Liver (tissue), 9 donors: ENCODE results near the gene MYRF. TPM values are rescaled to one million over a fixed set of nuclear protein-coding genes. Genes with fewer than 3 reads are reported as not detected.

ENCODE experiments used
- DNase-seq: peaks from one replicate; pipeline ENCODE4 v3.0.0-alpha.2; 2017; ENCODE audit warnings: low spot score
- H3K27ac ChIP-seq, 2 donors: one replicate each; pipeline ENCODE4 v1.7.0; 2013; ENCODE audit warnings: inconsistent platforms in 2 of 2, low read length in 2 of 2, control low read depth in 1 of 2, low read depth in 1 of 2, mild to moderate bottlenecking in 1 of 2
- H3K27me3 ChIP-seq, 4 donors: one replicate each; pipeline versions ENCODE4 v1.6.1 to v1.7.0; 2013; ENCODE audit warnings: low read length in 3 of 4, inconsistent platforms in 1 of 4, mild to moderate bottlenecking in 1 of 4, moderate library complexity in 1 of 4; ENCODE audit not compliant: control insufficient read depth in 4 of 4, insufficient read depth in 4 of 4
- H3K36me3 ChIP-seq, 4 donors: one replicate each; pipeline versions ENCODE4 v1.6.1 to v1.7.0; 2013; ENCODE audit warnings: low read length in 3 of 4, mild to moderate bottlenecking in 3 of 4, low read depth in 1 of 4, moderate library complexity in 1 of 4; ENCODE audit not compliant: control insufficient read depth in 4 of 4, insufficient read depth in 3 of 4
- H3K4me1 ChIP-seq, 4 donors: one replicate each; pipeline versions ENCODE4 v1.6.1 to v1.7.0; 2013; ENCODE audit warnings: low read length in 3 of 4, mild to moderate bottlenecking in 3 of 4, moderate library complexity in 1 of 4; ENCODE audit not compliant: control insufficient read depth in 4 of 4, insufficient read depth in 4 of 4
- H3K4me3 ChIP-seq, 3 donors: one replicate each; pipeline versions ENCODE4 v1.6.1 to v1.7.0; 2013; ENCODE audit warnings: low read length in 3 of 3, control low read depth in 1 of 3, low read depth in 1 of 3, mild to moderate bottlenecking in 1 of 3
- H3K9ac ChIP-seq, 2 donors: one replicate each; pipeline ENCODE4 v1.7.0; 2013; ENCODE audit warnings: low read length in 2 of 2, mild to moderate bottlenecking in 2 of 2, moderate library complexity in 2 of 2, control low read depth in 1 of 2, low read depth in 1 of 2
- H3K9me3 ChIP-seq, 4 donors: one replicate each; pipeline versions ENCODE4 v1.6.1 to v1.7.0; 2013; ENCODE audit warnings: low read length in 3 of 4; ENCODE audit not compliant: control insufficient read depth in 4 of 4
- EGR1 ChIP-seq, 2 donors: IDR thresholded peaks; 2 replicates each; pipeline ENCODE4 v1.6.1; 2016 to 2018; ENCODE audit warnings: antibody characterized with exemption in 2 of 2, low read depth in 2 of 2
- FOXA1 ChIP-seq: IDR thresholded peaks from 2 replicates; pipeline ENCODE4 v1.6.1; 2016; ENCODE audit warnings: antibody characterized with exemption
- FOXA2 ChIP-seq: IDR thresholded peaks from 2 replicates; pipeline ENCODE4 v1.6.1; 2016; ENCODE audit warnings: antibody characterized with exemption
- GABPA ChIP-seq, 2 donors: IDR thresholded peaks in 1 of 2; conservative IDR thresholded peaks in 1 of 2; 2 replicates each; pipeline ENCODE4 v1.6.1; 2016; ENCODE audit warnings: antibody characterized with exemption in 2 of 2, mild to moderate bottlenecking in 1 of 2, moderate library complexity in 1 of 2
- HNF4A ChIP-seq, 2 donors: conservative IDR thresholded peaks; 2 replicates each; pipeline ENCODE4 v1.6.1; 2016; ENCODE audit warnings: antibody characterized with exemption in 2 of 2, mild to moderate bottlenecking in 2 of 2
- HNF4G ChIP-seq: IDR thresholded peaks from 2 replicates; pipeline ENCODE4 v1.6.1; 2016; ENCODE audit warnings: antibody characterized with exemption
- JUND ChIP-seq, 2 donors: IDR thresholded peaks; 2 replicates each; pipeline ENCODE4 v1.6.1; 2016; ENCODE audit warnings: antibody characterized with exemption in 2 of 2
- NR2F2 ChIP-seq: IDR thresholded peaks from 2 replicates; pipeline ENCODE4 v1.6.1; 2016; ENCODE audit warnings: antibody characterized with exemption
- RAD21 ChIP-seq, 2 donors: IDR thresholded peaks; 2 replicates each; pipeline ENCODE4 v1.6.1; 2016; ENCODE audit warnings: antibody characterized with exemption in 2 of 2, mild to moderate bottlenecking in 2 of 2
- RXRA ChIP-seq, 2 donors: IDR thresholded peaks; 2 replicates each; pipeline ENCODE4 v1.6.1; 2017 to 2018; ENCODE audit warnings: antibody characterized with exemption in 2 of 2, mild to moderate bottlenecking in 1 of 2
- SP1 ChIP-seq: IDR thresholded peaks from 2 replicates; pipeline ENCODE4 v1.6.1; 2018; ENCODE audit warnings: antibody characterized with exemption, mild to moderate bottlenecking
- TAF1 ChIP-seq: conservative IDR thresholded peaks from 2 replicates; pipeline ENCODE4 v1.6.1; 2016; ENCODE audit warnings: antibody characterized with exemption, mild to moderate bottlenecking
- YY1 ChIP-seq: IDR thresholded peaks from 2 replicates; pipeline ENCODE4 v1.6.1; 2016; ENCODE audit warnings: antibody characterized with exemption, mild to moderate bottlenecking
- WGBS: extraction: QIAGEN DNeasy Blood & Tissue Kit; methylation state at CpG from one replicate; pipeline ENCODE4 v1.1.7; 2013; 5-methylcytosine and 5-hydroxymethylcytosine counted together
- polyA plus RNA-seq, 2 donors: library from polyadenylated mRNA; stranded (reverse) in 1 of 2; unstranded in 1 of 2; fragments of 200-250 nt in 1 of 2; fragments of >200 nt in 1 of 2; fragmentation: Nextera tagmentation in 1 of 2; extraction: Ambion mirVana in 1 of 2; gene quantifications; one replicate each; pipeline versions ENCODE4 v1.2.1 to v1.2.3, GENCODE V29; 2013 to 2015
- total RNA-seq, 2 donors: library from RNA; depleted of rRNA; stranded (reverse); fragments of >200 nt; gene quantifications; one replicate each; pipeline ENCODE4 v1.2.3, GENCODE V29; 2014
- TF ChIP-seq, protein P1 (sequence below): IDR thresholded peaks from 2 replicates; pipeline ENCODE4 v1.6.1; 2016; ENCODE audit warnings: antibody characterized with exemption, mild to moderate bottlenecking
- TF ChIP-seq, protein P2 (sequence below): fragments of 150-350 bp; IDR thresholded peaks from 2 replicates; pipeline ENCODE4 v1.5.1; 2017; ENCODE audit warnings: improper control_type of control experiment, low read depth, low read length; ENCODE audit not compliant: missing input control
- TF ChIP-seq, protein P3 (sequence below): IDR thresholded peaks from 2 replicates; pipeline ENCODE4 v1.6.1; 2016; ENCODE audit warnings: antibody characterized with exemption
- TF ChIP-seq, protein P4 (sequence below): IDR thresholded peaks from 2 replicates; pipeline ENCODE4 v1.6.1; 2016; ENCODE audit warnings: antibody characterized with exemption
- TF ChIP-seq, protein P5 (sequence below): IDR thresholded peaks from 2 replicates; pipeline ENCODE4 v1.6.1; 2016; ENCODE audit warnings: antibody characterized with exemption
- donor health status: healthy.
- donor health status: healthy.
- donor health status: healthy.
- donor health status: healthy.
- donor health status: healthy.

The MYRF gene
- total and polyA plus RNA-seq, 4 donors, result 3.5 to 6.5 (median 4.4) TPM

DNA sequence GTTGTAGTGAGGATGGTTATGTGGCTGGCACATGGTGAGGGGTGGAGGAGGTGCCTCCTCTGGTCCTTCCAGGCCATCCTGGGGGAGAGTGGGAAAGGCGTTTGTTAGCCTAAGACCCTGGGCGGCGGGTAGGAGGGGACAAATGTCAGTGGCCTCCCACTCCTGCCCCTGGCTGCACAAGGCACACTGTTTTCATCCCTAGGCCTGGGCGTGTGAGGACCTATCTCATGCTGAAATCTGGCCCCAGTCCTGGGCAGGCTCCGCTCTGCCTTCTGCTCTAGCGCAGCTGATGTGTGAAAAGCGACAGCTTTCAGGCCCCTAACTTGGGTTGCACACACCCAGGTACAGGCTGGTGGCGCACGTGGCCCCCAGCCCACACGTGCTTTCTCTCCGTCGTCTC, 40.1 kb upstream of the MYRF start:
- TF ChIP-seq, protein P1, sequence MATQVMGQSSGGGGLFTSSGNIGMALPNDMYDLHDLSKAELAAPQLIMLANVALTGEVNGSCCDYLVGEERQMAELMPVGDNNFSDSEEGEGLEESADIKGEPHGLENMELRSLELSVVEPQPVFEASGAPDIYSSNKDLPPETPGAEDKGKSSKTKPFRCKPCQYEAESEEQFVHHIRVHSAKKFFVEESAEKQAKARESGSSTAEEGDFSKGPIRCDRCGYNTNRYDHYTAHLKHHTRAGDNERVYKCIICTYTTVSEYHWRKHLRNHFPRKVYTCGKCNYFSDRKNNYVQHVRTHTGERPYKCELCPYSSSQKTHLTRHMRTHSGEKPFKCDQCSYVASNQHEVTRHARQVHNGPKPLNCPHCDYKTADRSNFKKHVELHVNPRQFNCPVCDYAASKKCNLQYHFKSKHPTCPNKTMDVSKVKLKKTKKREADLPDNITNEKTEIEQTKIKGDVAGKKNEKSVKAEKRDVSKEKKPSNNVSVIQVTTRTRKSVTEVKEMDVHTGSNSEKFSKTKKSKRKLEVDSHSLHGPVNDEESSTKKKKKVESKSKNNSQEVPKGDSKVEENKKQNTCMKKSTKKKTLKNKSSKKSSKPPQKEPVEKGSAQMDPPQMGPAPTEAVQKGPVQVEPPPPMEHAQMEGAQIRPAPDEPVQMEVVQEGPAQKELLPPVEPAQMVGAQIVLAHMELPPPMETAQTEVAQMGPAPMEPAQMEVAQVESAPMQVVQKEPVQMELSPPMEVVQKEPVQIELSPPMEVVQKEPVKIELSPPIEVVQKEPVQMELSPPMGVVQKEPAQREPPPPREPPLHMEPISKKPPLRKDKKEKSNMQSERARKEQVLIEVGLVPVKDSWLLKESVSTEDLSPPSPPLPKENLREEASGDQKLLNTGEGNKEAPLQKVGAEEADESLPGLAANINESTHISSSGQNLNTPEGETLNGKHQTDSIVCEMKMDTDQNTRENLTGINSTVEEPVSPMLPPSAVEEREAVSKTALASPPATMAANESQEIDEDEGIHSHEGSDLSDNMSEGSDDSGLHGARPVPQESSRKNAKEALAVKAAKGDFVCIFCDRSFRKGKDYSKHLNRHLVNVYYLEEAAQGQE, result no peak
- no peak for TF ChIP-seq YY1
- no peak for TF ChIP-seq NR2F2
- TF ChIP-seq, protein P2, sequence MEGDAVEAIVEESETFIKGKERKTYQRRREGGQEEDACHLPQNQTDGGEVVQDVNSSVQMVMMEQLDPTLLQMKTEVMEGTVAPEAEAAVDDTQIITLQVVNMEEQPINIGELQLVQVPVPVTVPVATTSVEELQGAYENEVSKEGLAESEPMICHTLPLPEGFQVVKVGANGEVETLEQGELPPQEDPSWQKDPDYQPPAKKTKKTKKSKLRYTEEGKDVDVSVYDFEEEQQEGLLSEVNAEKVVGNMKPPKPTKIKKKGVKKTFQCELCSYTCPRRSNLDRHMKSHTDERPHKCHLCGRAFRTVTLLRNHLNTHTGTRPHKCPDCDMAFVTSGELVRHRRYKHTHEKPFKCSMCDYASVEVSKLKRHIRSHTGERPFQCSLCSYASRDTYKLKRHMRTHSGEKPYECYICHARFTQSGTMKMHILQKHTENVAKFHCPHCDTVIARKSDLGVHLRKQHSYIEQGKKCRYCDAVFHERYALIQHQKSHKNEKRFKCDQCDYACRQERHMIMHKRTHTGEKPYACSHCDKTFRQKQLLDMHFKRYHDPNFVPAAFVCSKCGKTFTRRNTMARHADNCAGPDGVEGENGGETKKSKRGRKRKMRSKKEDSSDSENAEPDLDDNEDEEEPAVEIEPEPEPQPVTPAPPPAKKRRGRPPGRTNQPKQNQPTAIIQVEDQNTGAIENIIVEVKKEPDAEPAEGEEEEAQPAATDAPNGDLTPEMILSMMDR, result no peak
- TF ChIP-seq, protein P3, sequence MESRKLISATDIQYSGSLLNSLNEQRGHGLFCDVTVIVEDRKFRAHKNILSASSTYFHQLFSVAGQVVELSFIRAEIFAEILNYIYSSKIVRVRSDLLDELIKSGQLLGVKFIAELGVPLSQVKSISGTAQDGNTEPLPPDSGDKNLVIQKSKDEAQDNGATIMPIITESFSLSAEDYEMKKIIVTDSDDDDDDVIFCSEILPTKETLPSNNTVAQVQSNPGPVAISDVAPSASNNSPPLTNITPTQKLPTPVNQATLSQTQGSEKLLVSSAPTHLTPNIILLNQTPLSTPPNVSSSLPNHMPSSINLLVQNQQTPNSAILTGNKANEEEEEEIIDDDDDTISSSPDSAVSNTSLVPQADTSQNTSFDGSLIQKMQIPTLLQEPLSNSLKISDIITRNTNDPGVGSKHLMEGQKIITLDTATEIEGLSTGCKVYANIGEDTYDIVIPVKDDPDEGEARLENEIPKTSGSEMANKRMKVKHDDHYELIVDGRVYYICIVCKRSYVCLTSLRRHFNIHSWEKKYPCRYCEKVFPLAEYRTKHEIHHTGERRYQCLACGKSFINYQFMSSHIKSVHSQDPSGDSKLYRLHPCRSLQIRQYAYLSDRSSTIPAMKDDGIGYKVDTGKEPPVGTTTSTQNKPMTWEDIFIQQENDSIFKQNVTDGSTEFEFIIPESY, result no peak
- no peak for TF ChIP-seq JUND (IDR thresholded peaks at IDR 0.05)
- no peak for TF ChIP-seq SP1
- TF ChIP-seq, protein P4, sequence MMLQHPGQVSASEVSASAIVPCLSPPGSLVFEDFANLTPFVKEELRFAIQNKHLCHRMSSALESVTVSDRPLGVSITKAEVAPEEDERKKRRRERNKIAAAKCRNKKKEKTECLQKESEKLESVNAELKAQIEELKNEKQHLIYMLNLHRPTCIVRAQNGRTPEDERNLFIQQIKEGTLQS, result no peak
- no peak for TF ChIP-seq RAD21 (IDR thresholded peaks at IDR 0.05)
- TF ChIP-seq, protein P5, sequence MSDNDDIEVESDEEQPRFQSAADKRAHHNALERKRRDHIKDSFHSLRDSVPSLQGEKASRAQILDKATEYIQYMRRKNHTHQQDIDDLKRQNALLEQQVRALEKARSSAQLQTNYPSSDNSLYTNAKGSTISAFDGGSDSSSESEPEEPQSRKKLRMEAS, result no peak
- no peak for TF ChIP-seq HNF4A (conservative IDR thresholded peaks at IDR 0.05)
- TF ChIP-seq RXRA (IDR thresholded peaks at IDR 0.05), result no peak
- no peak for TF ChIP-seq EGR1 (IDR thresholded peaks at IDR 0.05; ENCODE audit: low read depth in 2 of 2)
- no peak for TF ChIP-seq FOXA1
- no peak for TF ChIP-seq TAF1
- no peak for TF ChIP-seq FOXA2
- no peak for TF ChIP-seq GABPA (IDR thresholded peaks at IDR 0.05 in 1 of 2, conservative IDR thresholded peaks at IDR 0.05 in 1 of 2)
- TF ChIP-seq HNF4G, result no peak
- DNase-seq, result no peak
- Histone ChIP-seq H3K36me3 (no peaks in the 10 kb centered on the region), H3K27me3 (no peaks in the 10 kb centered on the region), H3K27ac (no peak overlapping the region), H3K9ac (no peak overlapping the region), H3K4me3 (no peak overlapping the region), H3K4me1 (no peaks in the 10 kb centered on the region), H3K9me3 (no peaks in the 10 kb centered on the region)
- WGBS, result 93% methylated on average over 12 of the region's 12 CpGs
